Effector CD4-positive, alpha-beta T cell (primary cell): ENCODE results near the gene UNG.
"Not testable (repeated sequence)": the region's sequence is repeated elsewhere in the genome, so short reads cannot be mapped to it uniquely, and the experiment has no call there.

Experiments
- DNase-seq: peaks from one replicate; pipeline ENCODE4 v3.0.0-alpha.2; 2020

Gene UNG

GRCh38 chr12:109124878-109125648 lies 27.7 kb downstream of the UNG start:
- no peak for DNase-seq

- DNase-seq, result no peak
These were observed 28.4 kb downstream of the UNG start for GRCh38 chr12:109125791-109126190.

GRCh38 chr12:109126784-109127183 lies 29.4 kb downstream of the UNG start:
- DNase-seq, result no peak

DNA sequence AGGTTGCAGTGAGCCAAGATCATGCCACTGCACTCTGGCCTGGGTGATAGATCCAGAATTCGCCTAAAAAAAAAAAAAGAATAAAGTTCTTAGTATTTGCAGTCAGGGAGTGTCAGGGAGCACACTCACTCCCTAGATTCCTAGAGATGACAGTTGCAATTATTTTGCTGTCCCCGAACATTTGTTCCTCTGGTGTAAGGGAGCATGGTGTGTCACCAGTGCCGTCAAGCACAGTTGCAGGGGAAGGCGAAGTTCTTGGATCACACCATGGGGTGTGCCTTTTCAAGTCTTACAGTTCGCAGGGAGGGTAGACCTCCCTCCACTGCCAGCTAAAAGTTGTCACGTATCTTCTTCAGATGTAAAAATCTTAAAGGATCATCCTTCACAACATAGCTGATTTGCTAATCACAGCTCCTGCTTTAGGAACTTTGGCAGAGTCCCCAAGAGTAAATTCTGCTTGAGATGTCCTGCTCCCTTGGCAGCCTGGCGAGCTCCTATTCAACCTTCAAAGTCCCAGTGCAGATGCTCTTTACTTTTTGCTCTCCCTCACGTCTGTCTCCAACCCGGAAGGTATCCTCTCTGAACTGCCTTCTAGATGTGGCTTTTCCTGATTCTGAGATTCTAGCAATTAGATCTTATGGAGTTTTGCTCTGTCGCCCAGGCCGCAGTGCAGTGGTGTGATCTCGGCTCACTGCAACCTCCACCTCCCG lies 30.3 kb downstream of the UNG start:
- DNase-seq, result no peak

DNA sequence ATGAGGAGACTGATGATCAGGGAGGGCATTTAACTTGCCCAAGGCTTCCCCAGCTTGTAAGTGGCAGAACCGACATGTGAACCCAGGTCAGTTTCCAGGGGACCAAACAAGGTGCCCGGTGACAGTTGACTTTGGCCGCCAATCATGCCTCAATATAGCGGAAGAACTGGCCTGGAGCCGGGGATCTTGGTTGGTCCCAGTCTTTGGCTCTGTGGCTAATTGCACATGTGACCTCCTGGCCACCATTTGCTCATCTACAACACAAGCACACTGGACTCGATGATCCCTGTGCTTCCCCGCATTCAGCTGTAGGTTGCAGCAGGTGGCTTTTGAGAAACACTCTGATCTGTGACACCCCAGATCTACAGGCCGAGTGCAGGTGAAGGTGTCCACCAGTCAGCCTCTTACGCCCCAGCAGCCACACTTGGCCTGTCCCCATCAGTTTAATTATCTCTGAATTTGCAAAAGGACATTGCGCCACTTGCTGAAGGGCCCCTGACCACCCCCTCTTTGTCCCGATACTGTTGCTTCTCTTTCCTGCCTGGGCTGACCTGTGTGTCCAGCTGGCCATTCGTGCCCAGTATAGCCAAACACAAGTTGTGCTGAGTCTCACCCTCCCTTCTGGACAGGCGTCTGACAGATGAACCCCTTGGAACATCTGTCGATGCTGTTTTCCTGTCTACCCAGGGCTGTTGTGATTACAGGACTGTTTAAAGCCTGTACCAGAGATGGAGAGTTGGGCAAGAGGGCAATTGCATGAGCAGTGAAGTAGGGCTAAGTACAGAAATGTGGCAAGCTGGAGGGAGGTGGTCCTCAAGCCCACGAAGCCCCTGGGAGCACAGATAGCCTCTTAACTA lies 33.1 kb downstream of the UNG start:
- DNase-seq, result no peak

DNA sequence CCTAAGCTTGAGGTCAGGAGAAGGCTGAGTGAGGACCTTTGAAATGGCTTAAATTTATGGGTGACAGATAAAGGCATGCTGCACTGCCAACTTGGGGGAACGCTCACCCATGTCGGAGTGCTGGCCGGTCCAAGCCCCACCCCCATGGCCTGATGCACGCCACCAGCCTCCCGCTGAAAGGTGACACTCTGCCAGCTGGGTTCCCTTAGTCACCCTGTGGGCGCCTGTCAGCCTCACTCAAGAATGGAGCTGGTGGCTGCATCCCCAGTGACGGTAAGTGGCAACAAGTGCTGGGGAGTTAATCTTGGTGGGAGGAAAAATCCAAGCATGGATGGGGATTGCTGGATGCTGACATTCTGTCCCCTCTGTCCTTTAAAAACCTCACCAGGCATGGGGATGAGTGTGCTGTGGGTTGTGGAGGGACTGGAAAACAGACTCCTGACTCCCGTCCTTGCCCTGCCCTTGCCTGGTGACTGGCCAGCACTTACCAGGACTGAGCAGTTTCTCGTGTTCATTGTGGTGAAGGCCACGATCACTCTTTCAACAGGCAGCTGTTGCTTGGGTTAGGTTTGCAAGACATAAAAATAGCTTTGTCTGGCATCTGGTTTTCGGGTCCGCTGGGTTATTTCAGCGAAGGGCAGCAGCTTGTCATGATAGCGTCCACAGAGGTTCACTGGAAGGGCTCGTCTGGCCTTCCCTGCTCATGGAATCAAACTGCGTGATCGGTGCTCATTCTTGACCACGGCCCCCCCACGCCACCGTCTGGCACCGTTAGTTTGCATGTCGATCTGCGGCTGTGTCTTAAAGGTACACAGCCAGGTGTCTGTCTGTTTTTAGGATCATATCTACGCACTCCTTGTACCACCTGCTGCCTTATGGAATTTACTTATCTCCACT lies 34.0 kb downstream of the UNG start:
- DNase-seq, result no peak

- DNase-seq, result no peak
These were observed 37.0 kb downstream of the UNG start for GRCh38 chr12:109134186-109134917.

GRCh38 chr12:109137055-109137454 lies 39.7 kb downstream of the UNG start:
- DNase-seq, result no peak

GRCh38 chr12:109139360-109139759 lies 42.0 kb downstream of the UNG start:
- no peak for DNase-seq

- no peak for DNase-seq
These were observed 42.4 kb downstream of the UNG start for GRCh38 chr12:109139791-109140190.

GRCh38 chr12:109140560-109140959 lies 43.2 kb downstream of the UNG start:
- DNase-seq, result no peak

DNA sequence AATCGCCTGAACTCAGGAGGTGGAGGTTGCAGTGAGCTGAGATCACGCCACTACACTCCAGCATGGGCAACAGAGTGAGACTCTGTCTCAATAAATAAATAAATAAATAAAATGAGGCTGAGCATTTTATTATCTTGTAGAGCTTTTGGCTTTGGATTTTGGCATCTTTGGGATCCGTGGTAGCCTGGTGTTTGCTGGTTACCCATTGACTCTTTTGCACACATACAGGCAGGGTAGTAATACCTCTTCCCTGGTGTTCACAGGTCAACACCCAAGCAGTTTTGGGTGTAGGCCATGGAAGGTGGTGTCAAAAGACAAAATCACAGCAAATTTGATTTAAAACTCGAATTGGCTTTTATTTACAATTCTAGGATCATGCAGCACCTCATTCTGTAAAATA lies 46.8 kb downstream of the UNG start:
- no peak for DNase-seq

GRCh38 chr12:109147126-109147525 lies 49.7 kb downstream of the UNG start:
- DNase-seq, result not testable (repeated sequence)

GRCh38 chr12:109147954-109148353 lies 50.6 kb downstream of the UNG start:
- no peak for DNase-seq

GRCh38 chr12:109150124-109150640 lies 52.8 kb downstream of the UNG start:
- no peak for DNase-seq

- no peak for DNase-seq
These were observed 54.1 kb downstream of the UNG start for GRCh38 chr12:109151457-109151856.

GRCh38 chr12:109153821-109154441 lies 56.5 kb downstream of the UNG start:
- DNase-seq, result no peak

- DNase-seq, result peak; percentile 70
These were observed 57.3 kb downstream of the UNG start for GRCh38 chr12:109154451-109155438.

GRCh38 chr12:109156036-109156435 lies 58.6 kb downstream of the UNG start:
- DNase-seq, result no peak

GRCh38 chr12:109156586-109156985 lies 59.2 kb downstream of the UNG start:
- DNase-seq, result no peak
